H9 (cell line): ENCODE results near the gene NCEH1. TPM values are rescaled to one million over a fixed set of nuclear protein-coding genes. Genes with fewer than 3 reads are reported as not detected.

Source experiments
- DNase-seq: peaks from one replicate; pipeline ENCODE4 v3.0.0-alpha.2; 2017
- H2AFZ ChIP-seq: one replicate; pipeline ENCODE4 v1.6.1; 2013; ENCODE audit warnings: mild to moderate bottlenecking, low read length, control low read depth, moderate library complexity
- H2AK5ac ChIP-seq: 2 replicates; pipeline ENCODE4 v1.6.1; 2013; ENCODE audit warnings: low read length, control low read depth, mixed read lengths; ENCODE audit not compliant: insufficient read length
- H2BK120ac ChIP-seq: one replicate; pipeline ENCODE4 v1.6.1; 2013; ENCODE audit warnings: low read depth, mild to moderate bottlenecking, low read length, control low read depth, inconsistent platforms; ENCODE audit not compliant: poor library complexity, severe bottlenecking
- H2BK12ac ChIP-seq: 2 replicates; pipeline ENCODE4 v1.6.1; 2013; ENCODE audit warnings: low read length, control low read depth, mixed read lengths, low read depth; ENCODE audit not compliant: insufficient read length
- H2BK15ac ChIP-seq: 2 replicates; pipeline ENCODE4 v1.6.1; 2013; ENCODE audit warnings: low read depth, low read length, control low read depth
- H2BK20ac ChIP-seq: one replicate; pipeline ENCODE4 v1.6.1; 2013; ENCODE audit warnings: low read depth, mild to moderate bottlenecking, low read length, control low read depth, inconsistent platforms; ENCODE audit not compliant: poor library complexity, severe bottlenecking
- H2BK5ac ChIP-seq: 2 replicates; pipeline ENCODE4 v1.6.1; 2013; ENCODE audit warnings: low read length, control low read depth, mixed read lengths; ENCODE audit not compliant: insufficient read length
- H3K14ac ChIP-seq: 2 replicates; pipeline ENCODE4 v1.6.1; 2013; ENCODE audit warnings: low read length, control low read depth; ENCODE audit not compliant: insufficient read depth
- H3K18ac ChIP-seq: 2 replicates; pipeline ENCODE4 v1.6.1; 2013; ENCODE audit warnings: low read depth, mild to moderate bottlenecking, mixed read lengths, low read length, control low read depth; ENCODE audit not compliant: insufficient read length
- H3K23ac ChIP-seq: 2 replicates; pipeline ENCODE4 v1.6.1; 2013; ENCODE audit warnings: low read length, control low read depth, mixed read lengths, low read depth; ENCODE audit not compliant: insufficient read length
- H3K23me2 ChIP-seq: 2 replicates; pipeline ENCODE4 v1.6.1; 2013; ENCODE audit warnings: low read depth, mild to moderate bottlenecking, mixed read lengths, low read length, control low read depth; ENCODE audit not compliant: insufficient read length, poor library complexity, severe bottlenecking
- H3K27ac ChIP-seq: 2 replicates; pipeline ENCODE4 v1.5.1; 2013; ENCODE audit warnings: low read length, control low read depth, mixed read lengths, low read depth; ENCODE audit not compliant: insufficient read length
- H3K27me3 ChIP-seq: 2 replicates; pipeline ENCODE4 v1.6.1; 2013; ENCODE audit warnings: low read length, control low read depth, inconsistent platforms; ENCODE audit not compliant: insufficient read depth
- H3K4ac ChIP-seq: 2 replicates; pipeline ENCODE4 v1.6.1; 2013; ENCODE audit warnings: low read depth, mild to moderate bottlenecking, control low read depth, inconsistent platforms, low read length, moderate library complexity
- H3K4me1 ChIP-seq: 2 replicates; pipeline ENCODE4 v1.6.1; 2013; ENCODE audit warnings: low read length, control low read depth, inconsistent platforms; ENCODE audit not compliant: insufficient read depth
- H3K4me2 ChIP-seq: 2 replicates; pipeline ENCODE4 v1.6.1; 2013; ENCODE audit warnings: low read length, control low read depth, mixed read lengths; ENCODE audit not compliant: insufficient read length, insufficient read depth
- H3K56ac ChIP-seq: 2 replicates; pipeline ENCODE4 v1.6.1; 2013; ENCODE audit warnings: low read depth, mild to moderate bottlenecking, mixed read lengths, low read length, control low read depth; ENCODE audit not compliant: insufficient read length
- H3K79me1 ChIP-seq: 2 replicates; pipeline ENCODE4 v1.6.1; 2013; ENCODE audit warnings: low read depth, mild to moderate bottlenecking, moderate library complexity, low read length, control low read depth, inconsistent platforms; ENCODE audit not compliant: insufficient read depth, poor library complexity, severe bottlenecking
- H3K79me2 ChIP-seq: 2 replicates; pipeline ENCODE4 v1.6.1; 2013; ENCODE audit warnings: low read length, control low read depth, inconsistent platforms; ENCODE audit not compliant: insufficient read depth
- H3K9ac ChIP-seq: 2 replicates; pipeline ENCODE4 v1.6.1; 2013; ENCODE audit warnings: low read length, control low read depth, mixed read lengths; ENCODE audit not compliant: insufficient read length; ENCODE audit errors: extremely low read depth
- H3K9me3 ChIP-seq: one replicate; pipeline ENCODE4 v1.6.1; 2013; ENCODE audit warnings: low read depth, low read length, inconsistent platforms; ENCODE audit not compliant: control insufficient read depth
- H3T11ph ChIP-seq: one replicate; pipeline ENCODE4 v1.6.1; 2013; ENCODE audit warnings: mild to moderate bottlenecking, low read length, control low read depth, inconsistent platforms
- H4K20me1 ChIP-seq: one replicate; pipeline ENCODE4 v1.6.1; 2013; ENCODE audit not compliant: control insufficient read depth, insufficient read length, insufficient read depth
- H4K5ac ChIP-seq: 2 replicates; pipeline ENCODE4 v1.6.1; 2013; ENCODE audit warnings: low read depth, mild to moderate bottlenecking, mixed read lengths, low read length, control low read depth; ENCODE audit not compliant: insufficient read length
- H4K8ac ChIP-seq: replicated peaks from 2 replicates; pipeline ENCODE4 v1.6.1; 2013; ENCODE audit warnings: low read length, control low read depth, mixed read lengths, low read depth; ENCODE audit not compliant: insufficient read length
- H4K91ac ChIP-seq: 2 replicates; pipeline ENCODE4 v1.6.1; 2013; ENCODE audit warnings: low read depth, mild to moderate bottlenecking, moderate library complexity, mixed read lengths, low read length, control low read depth; ENCODE audit not compliant: insufficient read length
- H3K27ac Mint-ChIP-seq, 3 experiments: 2 replicates in 2 of 3; 3 replicates in 1 of 3; pipeline ENCODE4 v1.8.0; 2020 to 2021; ENCODE audit warnings: mixed read lengths in 3 of 3, mild to moderate bottlenecking in 1 of 3, moderate library complexity in 1 of 3
- H3K27me3 Mint-ChIP-seq: 2 replicates; pipeline ENCODE4 v1.8.0; 2021; ENCODE audit warnings: low read depth, mild to moderate bottlenecking, moderate library complexity, mixed read lengths
- H3K36me3 Mint-ChIP-seq, 3 experiments: 2 replicates in 2 of 3; 3 replicates in 1 of 3; pipeline ENCODE4 v1.8.0; 2020 to 2021; ENCODE audit warnings: low read depth in 3 of 3, mixed read lengths in 3 of 3; ENCODE audit not compliant: insufficient read depth in 1 of 3
- H3K4me1 Mint-ChIP-seq, 2 experiments: 2 replicates each; pipeline ENCODE4 v1.8.0; 2020; ENCODE audit warnings: mixed read lengths in 2 of 2
- H3K4me3 Mint-ChIP-seq, 2 experiments: 2 replicates in 1 of 2; 3 replicates in 1 of 2; pipeline ENCODE4 v1.8.0; 2020 to 2021; ENCODE audit warnings: mild to moderate bottlenecking in 2 of 2, mixed read lengths in 2 of 2, moderate library complexity in 1 of 2
- H3K9me3 Mint-ChIP-seq, 2 experiments: 2 replicates in 1 of 2; 3 replicates in 1 of 2; pipeline ENCODE4 v1.8.0; 2020; ENCODE audit warnings: mild to moderate bottlenecking in 2 of 2, mixed read lengths in 2 of 2, moderate library complexity in 1 of 2
- CTCF ChIP-seq: fragments of 200-600 bp; sonication (generic); conservative IDR thresholded peaks from 3 replicates; pipeline ENCODE4 v1.8.0; 2021; ENCODE audit warnings: antibody characterized with exemption, mild to moderate bottlenecking
- WGBS: extraction: QIAGEN DNeasy Blood & Tissue Kit; methylation state at CpG from one replicate; pipeline ENCODE4 v1.1.7; 2013; ENCODE audit warnings: missing lambda C conversion rate, low lambda C conversion rate, mixed read lengths; ENCODE audit not compliant: insufficient read length; ENCODE audit errors: extremely low coverage; 5-methylcytosine and 5-hydroxymethylcytosine counted together
- total RNA-seq: library from RNA; stranded (reverse); gene quantifications from 2 replicates; pipeline ENCODE4 v1.2.1, GENCODE V29; 2021

Gene NCEH1
- total RNA-seq, 1 experiment from 2014 or later = 2.3 TPM

- no CpG with 5 or more reads among the region's 1 CpG for WGBS
- no peak overlapping the region for H3K27ac Mint-ChIP-seq
- Histone ChIP-seq H2BK5ac (no peak overlapping the region), H3K4me2 (no peak overlapping the region), H3K4ac (no peak overlapping the region), H3K9ac (no peak overlapping the region), H3K23me2 (no peaks in the 10 kb centered on the region), H3T11ph (no peak overlapping the region), H2BK20ac (no peak overlapping the region), H4K20me1 (no peaks in the 10 kb centered on the region), H2AFZ (no peak overlapping the region), H4K8ac (no peak overlapping the region), H3K56ac (no peak overlapping the region), H3K27ac (no peak overlapping the region), H3K18ac (no peak overlapping the region), H2AK5ac (no peak overlapping the region), H3K4me1 (no peaks in the 10 kb centered on the region), H3K14ac (no peak overlapping the region), H2BK15ac (no peak overlapping the region), H3K79me1 (no peaks in the 10 kb centered on the region), H3K27me3 (no peaks in the 10 kb centered on the region), H2BK120ac (no peak overlapping the region), H4K5ac (no peak overlapping the region), H3K9me3 (no peaks in the 10 kb centered on the region), H3K23ac (no peak overlapping the region), H4K91ac (no peak overlapping the region), H3K79me2 (no peaks in the 10 kb centered on the region), H2BK12ac (no peak overlapping the region)
- TF ChIP-seq CTCF = no peak
- H3K4me1 Mint-ChIP-seq = no peaks in the 10 kb centered on the region
- no peaks in the 10 kb centered on the region for H3K27me3 Mint-ChIP-seq
- no peak for DNase-seq
- H3K36me3 Mint-ChIP-seq = peaks cover 0 to 2% (median 0%) of the 10 kb centered on the region in 3 experiments; a peak in 3 of 7 replicates
- peaks cover under 1 to 4% of the 10 kb centered on the region in 2 experiments; a peak in 4 of 5 replicates for H3K9me3 Mint-ChIP-seq
- no peak overlapping the region for H3K4me3 Mint-ChIP-seq
These were observed 94.8 kb downstream of the NCEH1 start for GRCh38 chr3:172616031-172616461.
